HFF-Myc (cell line): ENCODE results near the gene ARHGEF38.

Experiments
- DNase-seq: peaks from one replicate; pipeline ENCODE4 v3.0.0-alpha.2; 2011; ENCODE audit warnings: low read depth; ENCODE audit errors: extremely low read depth
- H3K4me3 ChIP-seq: replicated peaks from 2 replicates; pipeline ENCODE4 v1.5.1; 2011; ENCODE audit warnings: low read depth, mild to moderate bottlenecking, control low read depth, low read length
- CTCF ChIP-seq: IDR thresholded peaks from 2 replicates; pipeline ENCODE4 v1.5.1; 2012; ENCODE audit warnings: mild to moderate bottlenecking, low read depth, low read length, control low read depth; ENCODE audit errors: missing control alignments

The ARHGEF38 gene

GRCh38 chr4:105710012-105710600, 157.7 kb downstream of the ARHGEF38 start:
- TF ChIP-seq CTCF = no peak
- peak overlapping the region; percentile 61 for H3K4me3 ChIP-seq
- no peak for DNase-seq

GRCh38 chr4:105710678-105711077, 158.3 kb downstream of the ARHGEF38 start:
- H3K4me3 ChIP-seq = peak overlapping the region; percentile 61; the same call in 1 of the 2 replicates
- no peak for DNase-seq

GRCh38 chr4:105712766-105713165, 160.3 kb downstream of the ARHGEF38 start:
- no peak for DNase-seq
- no peak for TF ChIP-seq CTCF
- H3K4me3 ChIP-seq = no peak overlapping the region

More at GRCh38 chr4:105710678-105711077, 158.3 kb downstream of the ARHGEF38 start:
- no peak for TF ChIP-seq CTCF

- DNase-seq = no peak
- no peak for TF ChIP-seq CTCF
- no peak overlapping the region for H3K4me3 ChIP-seq
Measured at GRCh38 chr4:105714071-105714521, 161.7 kb downstream of the ARHGEF38 start.

- no peak overlapping the region for H3K4me3 ChIP-seq
- no peak for TF ChIP-seq CTCF
- no peak for DNase-seq
Measured at GRCh38 chr4:105714932-105715331, 162.5 kb downstream of the ARHGEF38 start.

GRCh38 chr4:105715692-105716278, 163.4 kb downstream of the ARHGEF38 start:
- peak; percentile 23 for TF ChIP-seq CTCF
- no peak for DNase-seq
- no peak overlapping the region for H3K4me3 ChIP-seq
